H1 (cell line): ENCODE data around the gene FMR1. TPM values are rescaled to one million over a fixed set of nuclear protein-coding genes. Genes with fewer than 3 reads are reported as not detected.

ENCODE experiments used
- BCL11A ChIP-seq, 2 experiments: IDR thresholded peaks; one replicate each; pipeline ENCODE4 v1.6.1; 2011; ENCODE audit warnings: low read depth in 2 of 2, low read length in 2 of 2, mild to moderate bottlenecking in 2 of 2
- PHF8 ChIP-seq: fragments of 200-600 bp; sonication (generic); conservative IDR thresholded peaks from 2 replicates; pipeline ENCODE4 v1.7.1; 2012; ENCODE audit warnings: low read depth, mild to moderate bottlenecking, inconsistent platforms, low read length, moderate library complexity
- SIX5 ChIP-seq: IDR thresholded peaks from 2 replicates; pipeline ENCODE4 v1.6.1; 2011; ENCODE audit warnings: mild to moderate bottlenecking, low read depth, low read length
- SP1 ChIP-seq: IDR thresholded peaks from 2 replicates; pipeline ENCODE4 v1.6.1; 2011; ENCODE audit warnings: low read depth, low read length
- polyA plus RNA-seq, 7 experiments: library from polyadenylated mRNA; depleted of rRNA in 3 of 7; stranded (reverse) in 5 of 7; unstranded in 2 of 7; fragments of >200 nt in 5 of 7; fragments of 200-250 nt in 2 of 7; gene quantifications; 1 replicate in 5 of 7; 2 replicates in 1 of 7; 4 replicates in 1 of 7; pipeline versions ENCODE4 v1.2.1 to v1.2.3, GENCODE V29; 2011 to 2013; ENCODE audit warnings: missing spikeins in 2 of 7, mixed read lengths in 2 of 7
- total RNA-seq: library from RNA; stranded (reverse); fragmentation: NEBNext Ultra II Directional; extraction: Animal tissue kit (Norgen Biotek cat#: 25700); gene quantifications from 2 replicates; pipeline ENCODE4 v1.2.1, GENCODE V29; 2021
- TF ChIP-seq, protein P1 (sequence below), 3 experiments: IDR thresholded peaks; 1 replicate in 2 of 3; 2 replicates in 1 of 3; pipeline versions ENCODE4 v1.5.1 to v1.6.1; 2011; ENCODE audit warnings: low read length in 3 of 3, mild to moderate bottlenecking in 3 of 3, inconsistent platforms in 2 of 3, low read depth in 1 of 3, moderate library complexity in 1 of 3; ENCODE audit not compliant: insufficient read depth in 1 of 3; ENCODE audit errors: control extremely low read depth in 1 of 3

The FMR1 gene
- total and polyA plus RNA-seq, 2 of the 8 experiments (the other 6 are each of a cell fraction or from before 2014, with no cell fraction given): 15.2 to 49.4 TPM

GRCh38 chrX:147884958-147885357, 26.8 kb upstream of the FMR1 start (continued):
- TF ChIP-seq, protein P1, sequence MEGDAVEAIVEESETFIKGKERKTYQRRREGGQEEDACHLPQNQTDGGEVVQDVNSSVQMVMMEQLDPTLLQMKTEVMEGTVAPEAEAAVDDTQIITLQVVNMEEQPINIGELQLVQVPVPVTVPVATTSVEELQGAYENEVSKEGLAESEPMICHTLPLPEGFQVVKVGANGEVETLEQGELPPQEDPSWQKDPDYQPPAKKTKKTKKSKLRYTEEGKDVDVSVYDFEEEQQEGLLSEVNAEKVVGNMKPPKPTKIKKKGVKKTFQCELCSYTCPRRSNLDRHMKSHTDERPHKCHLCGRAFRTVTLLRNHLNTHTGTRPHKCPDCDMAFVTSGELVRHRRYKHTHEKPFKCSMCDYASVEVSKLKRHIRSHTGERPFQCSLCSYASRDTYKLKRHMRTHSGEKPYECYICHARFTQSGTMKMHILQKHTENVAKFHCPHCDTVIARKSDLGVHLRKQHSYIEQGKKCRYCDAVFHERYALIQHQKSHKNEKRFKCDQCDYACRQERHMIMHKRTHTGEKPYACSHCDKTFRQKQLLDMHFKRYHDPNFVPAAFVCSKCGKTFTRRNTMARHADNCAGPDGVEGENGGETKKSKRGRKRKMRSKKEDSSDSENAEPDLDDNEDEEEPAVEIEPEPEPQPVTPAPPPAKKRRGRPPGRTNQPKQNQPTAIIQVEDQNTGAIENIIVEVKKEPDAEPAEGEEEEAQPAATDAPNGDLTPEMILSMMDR (IDR thresholded peaks at IDR 0.05; ENCODE audit: control extremely low read depth in 1 of 3, insufficient read depth in 1 of 3, low read depth in 1 of 3, low read length in 3 of 3): no peak
- TF ChIP-seq BCL11A (IDR thresholded peaks at IDR 0.05; ENCODE audit: low read depth in 2 of 2, low read length in 2 of 2) (no peak), SP1 (no peak), SIX5 (no peak), PHF8 (no peak)
